DND-41 (cell line): Measurements from ENCODE around the gene FAAH.

Experiments
- ATAC-seq: fragments of 200-7000 bp; cut with Tn5 transposase; 3 replicates; pipeline ENCODE4 v1.9.1; 2021; ENCODE audit warnings: low read depth; ENCODE audit not compliant: insufficient read depth
- DNase-seq: peaks from one replicate; pipeline ENCODE4 v3.0.0-alpha.2; 2020
- H2AFZ ChIP-seq: 2 replicates; pipeline ENCODE4 v1.6.0; 2012; ENCODE audit warnings: low read depth, low read length
- H3K27ac ChIP-seq: 2 replicates; pipeline ENCODE4 v1.5.1; 2012; ENCODE audit warnings: low read length, inconsistent platforms
- H3K27me3 ChIP-seq: fragments of 200-600 bp; sonication (generic); 2 replicates; pipeline ENCODE4 v1.6.0; 2012; ENCODE audit warnings: low read length, mild to moderate bottlenecking, inconsistent platforms; ENCODE audit not compliant: insufficient read depth, poor library complexity
- H3K36me3 ChIP-seq: 2 replicates; pipeline ENCODE4 v1.5.1; 2012; ENCODE audit warnings: low read length, inconsistent platforms; ENCODE audit not compliant: insufficient read depth
- H3K4me1 ChIP-seq: 2 replicates; pipeline ENCODE4 v1.5.1; 2012; ENCODE audit warnings: mild to moderate bottlenecking, low read length; ENCODE audit not compliant: insufficient read depth
- H3K4me2 ChIP-seq: 2 replicates; pipeline ENCODE4 v1.6.0; 2012; ENCODE audit warnings: mild to moderate bottlenecking, moderate library complexity, low read length, inconsistent platforms; ENCODE audit not compliant: insufficient read depth
- H3K4me3 ChIP-seq, 2 experiments: fragments of 200-600 bp in 1 of 2; shearing (Covaris generic) in 1 of 2; 2 replicates each; pipeline ENCODE4 v1.5.1; 2012 to 2016; ENCODE audit warnings: inconsistent platforms in 2 of 2, low read length in 2 of 2, mild to moderate bottlenecking in 2 of 2, low read depth in 1 of 2, moderate library complexity in 1 of 2
- H3K79me2 ChIP-seq: 2 replicates; pipeline ENCODE4 v1.6.0; 2012; ENCODE audit warnings: low read length, inconsistent platforms; ENCODE audit not compliant: insufficient read depth
- H3K9ac ChIP-seq: 2 replicates; pipeline ENCODE4 v1.6.0; 2012; ENCODE audit warnings: low read depth, mild to moderate bottlenecking, inconsistent platforms, low read length, moderate library complexity
- H3K9me3 ChIP-seq: 2 replicates; pipeline ENCODE4 v1.5.1; 2012; ENCODE audit warnings: low read length, moderate library complexity, mild to moderate bottlenecking, inconsistent platforms; ENCODE audit not compliant: insufficient read depth, severe bottlenecking
- H4K20me1 ChIP-seq: 2 replicates; pipeline ENCODE4 v1.6.0; 2012; ENCODE audit warnings: low read length; ENCODE audit not compliant: insufficient read depth
- CTCF ChIP-seq: IDR thresholded peaks from 2 replicates; pipeline ENCODE4 v1.5.1; 2012; ENCODE audit warnings: borderline replicate concordance, low read length, moderate library complexity, mild to moderate bottlenecking; ENCODE audit not compliant: poor library complexity, severe bottlenecking; ENCODE audit errors: extremely low read depth
- EZH2 ChIP-seq: IDR thresholded peaks from 3 replicates; pipeline ENCODE4 v1.6.1; 2012; ENCODE audit warnings: borderline replicate concordance, low read depth, mild to moderate bottlenecking, moderate library complexity, low read length, inconsistent platforms; ENCODE audit not compliant: severe bottlenecking

Gene FAAH

GRCh38 chr1:46434358-46434757 lies 40.2 kb downstream of the FAAH start:
- no peaks in the 10 kb centered on the region; the same call in 1 of the 2 replicates for H4K20me1 ChIP-seq
- no peak overlapping the region for H3K4me2 ChIP-seq
- H3K9ac ChIP-seq: no peak overlapping the region
- no peak for TF ChIP-seq EZH2
- TF ChIP-seq CTCF: no peak
- no peaks in the 10 kb centered on the region for H3K36me3 ChIP-seq
- ATAC-seq (no peak), DNase-seq (no peak)
- H3K4me1 ChIP-seq: no peaks in the 10 kb centered on the region
- H3K4me3 ChIP-seq: no peak overlapping the region
- no peaks in the 10 kb centered on the region for H3K79me2 ChIP-seq
- H2AFZ ChIP-seq: no peak overlapping the region
- no peaks in the 10 kb centered on the region for H3K9me3 ChIP-seq
- H3K27ac ChIP-seq: no peak overlapping the region
- H3K27me3 ChIP-seq: peaks cover 4% of the 10 kb centered on the region

- no peak overlapping the region for H3K4me2 ChIP-seq
- H3K4me3 ChIP-seq: no peak overlapping the region
- no peaks in the 10 kb centered on the region for H3K79me2 ChIP-seq
- DNase-seq (no peak), ATAC-seq (no peak)
- H3K36me3 ChIP-seq: no peaks in the 10 kb centered on the region
- H3K27me3 ChIP-seq: no peaks in the 10 kb centered on the region
- no peaks in the 10 kb centered on the region for H3K4me1 ChIP-seq
- no peak overlapping the region for H2AFZ ChIP-seq
- no peak overlapping the region for H3K27ac ChIP-seq
- no peaks in the 10 kb centered on the region for H4K20me1 ChIP-seq
- H3K9ac ChIP-seq: no peak overlapping the region
- no peak for TF ChIP-seq CTCF
- no peak for TF ChIP-seq EZH2
- H3K9me3 ChIP-seq: no peaks in the 10 kb centered on the region
These were observed 42.7 kb downstream of the FAAH start for GRCh38 chr1:46436844-46437243.

GRCh38 chr1:46437723-46438122 lies 43.6 kb downstream of the FAAH start:
- H3K27me3 ChIP-seq: no peaks in the 10 kb centered on the region
- H3K79me2 ChIP-seq: no peaks in the 10 kb centered on the region
- H3K27ac ChIP-seq: no peak overlapping the region
- peaks cover 5% of the 10 kb centered on the region for H3K4me1 ChIP-seq
- no peak overlapping the region for H3K9ac ChIP-seq
- no peaks in the 10 kb centered on the region for H4K20me1 ChIP-seq
- no peaks in the 10 kb centered on the region for H3K9me3 ChIP-seq
- no peak overlapping the region for H3K4me2 ChIP-seq
- no peak overlapping the region for H2AFZ ChIP-seq
- TF ChIP-seq CTCF: no peak
- no peak for TF ChIP-seq EZH2
- ATAC-seq (no peak), DNase-seq (no peak)
- no peak overlapping the region for H3K4me3 ChIP-seq
- H3K36me3 ChIP-seq: no peaks in the 10 kb centered on the region

- Histone ChIP-seq H3K27ac (no peak overlapping the region), H2AFZ (no peak overlapping the region), H3K9me3 (no peaks in the 10 kb centered on the region), H3K9ac (no peak overlapping the region), H3K4me3 (no peak overlapping the region), H3K27me3 (no peaks in the 10 kb centered on the region), H3K79me2 (no peaks in the 10 kb centered on the region), H4K20me1 (no peaks in the 10 kb centered on the region), H3K36me3 (no peaks in the 10 kb centered on the region), H3K4me2 (no peak overlapping the region), H3K4me1 (peaks cover 9% of the 10 kb centered on the region)
- ATAC-seq (no peak), DNase-seq (no peak)
- no peak for TF ChIP-seq EZH2
- no peak for TF ChIP-seq CTCF
These were observed 44.2 kb downstream of the FAAH start for GRCh38 chr1:46438346-46438745.
